Left ventricle myocardium inferior (tissue), 1 donor: ENCODE data around the gene DLST. TPM values are rescaled to one million over a fixed set of nuclear protein-coding genes. Genes with fewer than 3 reads are reported as not detected.

ENCODE experiments used
- DNase-seq: peaks from one replicate; pipeline ENCODE4 v3.0.0-alpha.2; 2020
- H3K27ac ChIP-seq: fragments of 200-600 bp; replicated peaks from 2 replicates; pipeline ENCODE4 v1.8.0; 2021
- H3K27me3 ChIP-seq: fragments of 200-600 bp; 2 replicates; pipeline ENCODE4 v1.8.0; 2021; ENCODE audit warnings: low read depth
- H3K36me3 ChIP-seq: fragments of 200-600 bp; 2 replicates; pipeline ENCODE4 v1.8.0; 2021
- H3K4me1 ChIP-seq: fragments of 200-600 bp; 2 replicates; pipeline ENCODE4 v1.8.0; 2021
- H3K4me3 ChIP-seq: fragments of 200-600 bp; 2 replicates; pipeline ENCODE4 v1.8.0; 2021; ENCODE audit warnings: mild to moderate bottlenecking, moderate library complexity
- H3K9me3 ChIP-seq: fragments of 200-600 bp; replicated peaks from 2 replicates; pipeline ENCODE4 v1.8.0; 2021
- CTCF ChIP-seq: fragments of 200-600 bp; IDR thresholded peaks from 2 replicates; pipeline ENCODE4 v1.8.0; 2021; ENCODE audit warnings: antibody characterized with exemption, mild to moderate bottlenecking, borderline replicate concordance
- intact Hi-C: fragments of 100-400 bp; cut with micrococcal nuclease; formaldehyde crosslinking; loops from one replicate; pipeline ENCODE4 v1.11.0; 2022
- total RNA-seq: library from RNA; stranded (reverse); fragmentation: NEBNext Ultra II Directional; extraction: Animal tissue kit (Norgen Biotek cat#: 25700); gene quantifications from one replicate; pipeline ENCODE4 v1.2.1, GENCODE V29; 2021
- donor health status: DM: no; HTN: yes; CAD: no; lungs with severe emphysema.

DLST gene
- total RNA-seq, 1 donor from 2014 or later, result 230 TPM

- H3K4me3 ChIP-seq, result no peak overlapping the region
- no peaks in the 10 kb centered on the region for H3K27me3 ChIP-seq
- no peaks in the 10 kb centered on the region for H3K36me3 ChIP-seq
- TF ChIP-seq CTCF, result no peak
- DNase-seq, result no peak
- H3K9me3 ChIP-seq, result no peaks in the 10 kb centered on the region
- H3K4me1 ChIP-seq, result peaks cover 69% of the 10 kb centered on the region
- H3K27ac ChIP-seq, result peak overlapping the region; percentile 93
- intact Hi-C loops, result loop anchor here (10.0 kb wide), 1 partner anchor 166 kb away; no protein-coding TSS in a partner anchor
Measured at GRCh38 chr14:74918380-74918779, 36.7 kb downstream of the DLST start.

- intact Hi-C loops, result loop anchor here (10.0 kb wide), 1 partner anchor 165 kb away; no protein-coding TSS in a partner anchor
- DNase-seq, result no peak
- peaks cover 61% of the 10 kb centered on the region for H3K4me1 ChIP-seq
- no peaks in the 10 kb centered on the region for H3K36me3 ChIP-seq
- H3K4me3 ChIP-seq, result no peak overlapping the region
- no peaks in the 10 kb centered on the region for H3K9me3 ChIP-seq
- TF ChIP-seq CTCF, result no peak
- no peak overlapping the region for H3K27ac ChIP-seq
- H3K27me3 ChIP-seq, result no peaks in the 10 kb centered on the region
Measured at GRCh38 chr14:74919421-74920165, 37.9 kb downstream of the DLST start.

GRCh38 chr14:74920281-74920680 is 38.6 kb downstream of the DLST start:
- intact Hi-C loops, result no loop called here
- H3K36me3 ChIP-seq, result no peaks in the 10 kb centered on the region
- no peaks in the 10 kb centered on the region for H3K9me3 ChIP-seq
- H3K4me3 ChIP-seq, result no peak overlapping the region
- H3K27me3 ChIP-seq, result no peaks in the 10 kb centered on the region
- H3K4me1 ChIP-seq, result peaks cover 54% of the 10 kb centered on the region
- no peak for DNase-seq
- no peak overlapping the region for H3K27ac ChIP-seq
- TF ChIP-seq CTCF, result no peak

- no peak overlapping the region for H3K27ac ChIP-seq
- H3K4me1 ChIP-seq, result peaks cover 46% of the 10 kb centered on the region
- DNase-seq, result no peak
Measured at GRCh38 chr14:74921053-74921620, 39.4 kb downstream of the DLST start.

More at GRCh38 chr14:74921053-74921620, 39.4 kb downstream of the DLST start:
- TF ChIP-seq CTCF, result no peak
- intact Hi-C loops, result no loop called here
- no peaks in the 10 kb centered on the region for H3K9me3 ChIP-seq
- no peak overlapping the region for H3K4me3 ChIP-seq
- no peaks in the 10 kb centered on the region for H3K27me3 ChIP-seq
- H3K36me3 ChIP-seq, result no peaks in the 10 kb centered on the region
